GM21717 (cell line): ENCODE data around the gene FRMD4B.

Experiments
- ATAC-seq: cut with Tn5 transposase; IDR thresholded peaks from one replicate; pipeline ENCODE4 v1.9.1; 2021; ENCODE audit warnings: mild to moderate bottlenecking, moderate library complexity; ENCODE audit not compliant: unreplicated experiment

FRMD4B gene

GRCh38 chr3:69406163-69406562 lies 20.3 kb upstream of the FRMD4B start:
- no peak for ATAC-seq

DNA sequence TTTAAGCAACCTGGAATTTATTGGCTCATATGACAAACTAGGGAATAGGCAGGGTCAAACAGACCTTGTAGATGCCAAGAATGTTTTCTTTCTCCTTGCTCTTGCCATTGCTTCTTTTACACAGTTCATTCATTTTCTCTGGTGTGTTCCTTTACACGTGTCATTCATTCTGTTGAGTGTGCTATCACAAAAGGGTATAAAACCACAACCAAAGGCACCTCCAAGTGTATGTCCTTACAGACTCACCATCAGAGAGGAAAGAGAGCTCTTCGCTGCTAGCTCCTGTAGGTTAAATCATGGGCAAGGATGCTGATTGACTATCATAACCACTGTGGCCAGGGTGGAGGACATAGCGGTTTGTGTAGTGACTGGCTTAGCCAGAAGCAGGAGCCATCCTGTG lies 19.2 kb upstream of the FRMD4B start:
- no peak for ATAC-seq

GRCh38 chr3:69403454-69403853 lies 17.6 kb upstream of the FRMD4B start:
- no peak for ATAC-seq

- ATAC-seq: no peak
Measured at GRCh38 chr3:69400683-69401082, 14.8 kb upstream of the FRMD4B start.

DNA sequence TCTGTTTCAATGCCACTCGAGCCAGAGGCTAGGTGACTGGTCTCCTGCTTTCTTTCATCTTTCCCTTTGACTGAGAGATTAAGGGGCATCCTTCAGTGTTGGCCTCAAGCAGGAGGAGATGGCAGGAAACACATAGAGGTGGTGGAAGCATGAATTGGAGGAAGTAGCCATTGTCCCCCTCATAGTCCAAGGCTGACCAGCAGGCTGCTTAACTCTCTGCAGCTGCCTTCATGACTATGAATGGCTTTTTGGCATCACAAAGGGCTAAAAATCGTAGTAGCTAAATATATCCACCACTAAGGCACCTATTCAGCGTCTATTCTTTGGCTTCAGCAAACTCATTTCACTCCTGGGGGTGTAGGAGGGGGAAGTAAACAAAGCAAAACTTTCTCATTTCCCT lies 7.0 kb upstream of the FRMD4B start:
- ATAC-seq: no peak

GRCh38 chr3:69392415-69392814 lies 6.5 kb upstream of the FRMD4B start:
- no peak for ATAC-seq

DNA sequence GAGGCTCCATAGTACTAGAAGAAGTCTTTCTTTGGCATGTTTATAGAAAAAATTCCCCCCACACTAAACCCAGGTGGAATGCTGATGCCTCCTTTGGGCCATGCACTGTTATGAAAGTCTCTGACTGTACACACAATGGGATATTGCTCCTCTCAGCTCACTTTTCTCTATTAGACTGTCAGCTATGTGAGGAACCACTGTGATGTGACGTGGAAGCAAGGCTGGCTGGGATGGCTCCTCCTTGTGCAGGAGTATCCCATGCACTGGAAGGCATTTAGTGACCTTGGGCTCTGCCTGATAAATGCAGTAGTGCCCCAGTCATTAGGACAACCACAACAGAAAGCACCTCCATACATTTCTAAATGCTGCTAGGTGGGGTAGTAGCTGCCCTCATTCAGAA lies 5.7 kb upstream of the FRMD4B start:
- no peak for ATAC-seq

DNA sequence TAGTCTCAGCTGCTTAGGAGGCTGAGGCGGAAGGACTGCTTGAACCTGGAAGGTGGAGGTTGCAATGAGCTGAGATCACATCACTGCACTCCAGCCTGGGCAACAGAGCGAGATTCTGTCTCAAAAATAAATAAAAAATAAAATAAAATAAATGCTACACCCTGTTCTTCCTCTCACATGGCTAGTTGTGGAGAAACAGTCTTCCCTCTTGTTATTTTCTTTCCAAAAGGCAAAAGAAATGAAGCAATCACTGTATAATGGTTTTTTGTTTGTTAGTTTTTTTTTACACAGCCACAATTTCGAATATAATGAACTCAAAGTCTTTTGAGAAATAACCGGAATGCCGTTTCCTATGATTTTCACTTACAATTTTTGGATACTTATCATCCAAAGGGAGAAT lies 4.9 kb upstream of the FRMD4B start:
- no peak for ATAC-seq

DNA sequence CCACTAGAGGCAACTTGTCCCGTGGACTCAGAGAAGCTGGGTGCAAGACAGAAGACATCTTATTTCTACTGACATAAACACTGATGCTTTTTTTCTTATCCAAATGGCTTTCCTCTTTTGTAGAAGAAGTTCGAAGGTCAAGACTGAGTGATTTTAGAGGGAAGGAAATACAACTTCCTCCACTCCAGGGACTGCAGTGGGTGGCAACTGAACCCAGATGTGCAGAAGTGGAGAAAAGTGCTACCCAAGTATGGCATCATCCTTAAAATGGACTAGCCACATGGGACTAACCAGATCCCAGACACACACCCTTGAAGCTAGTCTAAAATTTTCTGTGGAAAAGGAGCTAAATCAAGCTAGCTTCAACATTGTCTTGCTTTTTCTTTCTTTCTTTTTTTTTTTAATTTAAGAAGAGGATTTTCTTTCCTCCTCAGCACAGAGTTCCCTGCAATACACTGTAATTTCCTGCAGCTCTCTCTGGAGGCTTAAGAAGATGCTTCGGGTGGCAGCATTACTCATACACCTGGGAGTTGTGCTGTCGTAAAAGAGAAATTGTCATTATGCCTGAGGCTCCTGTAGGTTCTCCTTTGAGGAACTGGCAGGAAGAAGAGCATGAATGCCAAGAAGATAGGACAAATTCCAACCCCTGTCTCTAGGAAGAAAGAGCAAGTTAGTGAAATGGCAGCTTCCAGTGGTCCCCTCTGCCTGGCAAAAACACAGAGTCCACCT lies 3.8 kb upstream of the FRMD4B start:
- no peak for ATAC-seq

DNA sequence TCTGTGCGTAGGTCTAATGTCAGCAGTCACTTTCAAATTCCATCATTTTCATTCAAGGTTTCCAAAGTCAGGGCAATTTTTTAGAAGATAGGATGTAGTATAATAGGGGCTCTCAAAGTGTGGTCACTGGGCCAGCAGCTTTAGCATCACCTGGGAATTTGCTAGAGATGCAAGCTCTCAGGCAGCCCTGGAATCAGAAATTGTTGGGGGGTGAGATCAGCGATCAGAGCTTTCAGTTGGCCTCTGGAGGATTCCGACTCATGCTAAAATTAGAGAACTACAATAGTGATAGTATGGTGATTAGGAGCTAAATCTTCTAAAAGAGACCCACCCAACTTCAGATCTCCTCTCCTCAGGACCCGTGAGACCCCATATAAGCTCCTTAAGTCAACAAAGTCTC lies 2.4 kb upstream of the FRMD4B start:
- no peak for ATAC-seq

DNA sequence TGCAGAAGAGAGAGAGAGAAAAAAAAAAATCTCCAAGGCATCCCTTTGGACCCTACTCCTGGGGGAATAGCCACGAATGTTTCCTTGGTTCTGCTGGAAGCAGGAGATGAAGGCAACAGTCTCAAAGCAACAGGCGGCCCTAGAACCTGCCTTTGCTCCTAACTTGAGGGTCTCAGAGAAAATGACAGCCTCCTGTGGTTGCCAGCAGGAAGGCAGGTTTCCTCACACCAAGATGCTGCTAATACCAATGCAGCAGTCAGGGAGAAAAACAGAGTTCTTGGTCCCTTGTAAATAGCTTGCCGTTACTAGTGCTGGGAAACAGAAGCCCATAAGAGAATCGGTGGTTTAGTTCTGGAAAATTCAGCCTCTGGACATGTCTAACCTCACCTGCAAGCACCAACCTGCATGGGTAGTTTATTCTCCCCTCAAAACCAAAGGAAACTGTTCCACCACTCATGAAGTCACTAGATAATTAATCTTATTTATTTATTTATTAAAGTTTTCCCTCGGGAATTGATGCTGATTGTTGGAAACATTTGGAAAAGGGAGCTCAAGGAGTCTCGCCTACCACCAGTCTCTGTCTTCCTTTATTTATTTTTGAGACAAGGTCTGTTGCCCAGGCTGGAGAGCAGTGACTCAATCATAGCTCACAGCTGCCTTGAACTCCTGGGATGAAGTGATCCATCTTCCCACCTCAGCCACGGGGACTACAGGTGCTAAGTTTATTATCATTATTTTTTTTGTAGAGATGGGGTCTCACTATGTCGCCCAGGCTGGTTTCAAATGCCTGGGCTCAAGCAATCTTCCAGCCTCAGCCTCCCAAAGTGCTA lies 883 bp upstream of the FRMD4B start:
- no peak for ATAC-seq

DNA sequence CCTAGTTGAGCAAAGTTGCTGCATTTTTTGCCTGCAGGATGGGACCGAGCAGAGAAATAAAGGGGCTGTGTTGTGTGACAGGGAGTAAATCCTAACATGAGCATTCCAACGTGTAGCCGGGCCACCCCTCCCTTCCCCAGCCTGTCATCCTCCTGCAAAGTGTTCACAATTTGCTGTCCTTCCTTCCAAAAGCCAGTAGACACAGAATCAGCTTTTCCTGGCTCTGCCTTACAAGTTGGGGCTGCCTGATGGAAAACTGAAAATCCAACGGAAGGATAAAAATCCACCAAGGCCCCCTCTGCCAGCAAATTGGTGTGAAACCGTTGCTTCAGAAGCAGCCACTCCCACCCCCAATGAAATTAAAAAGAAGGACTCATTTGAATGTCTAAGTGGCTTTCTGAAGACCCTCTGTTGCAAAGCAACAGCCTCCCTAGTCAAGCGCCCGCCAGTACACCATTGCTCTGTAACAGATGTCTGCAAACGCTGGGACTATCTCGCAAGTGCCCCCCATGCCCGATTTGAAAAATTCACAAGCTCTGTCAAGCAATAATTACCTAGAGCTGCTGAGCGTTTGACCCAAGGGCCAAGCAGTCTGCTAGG lies 665 bp downstream of the FRMD4B start:
- no peak for ATAC-seq

- no peak for ATAC-seq
Measured at GRCh38 chr3:69384326-69384725, 1.6 kb downstream of the FRMD4B start.

GRCh38 chr3:69379661-69380060 lies 6.2 kb downstream of the FRMD4B start:
- no peak for ATAC-seq

DNA sequence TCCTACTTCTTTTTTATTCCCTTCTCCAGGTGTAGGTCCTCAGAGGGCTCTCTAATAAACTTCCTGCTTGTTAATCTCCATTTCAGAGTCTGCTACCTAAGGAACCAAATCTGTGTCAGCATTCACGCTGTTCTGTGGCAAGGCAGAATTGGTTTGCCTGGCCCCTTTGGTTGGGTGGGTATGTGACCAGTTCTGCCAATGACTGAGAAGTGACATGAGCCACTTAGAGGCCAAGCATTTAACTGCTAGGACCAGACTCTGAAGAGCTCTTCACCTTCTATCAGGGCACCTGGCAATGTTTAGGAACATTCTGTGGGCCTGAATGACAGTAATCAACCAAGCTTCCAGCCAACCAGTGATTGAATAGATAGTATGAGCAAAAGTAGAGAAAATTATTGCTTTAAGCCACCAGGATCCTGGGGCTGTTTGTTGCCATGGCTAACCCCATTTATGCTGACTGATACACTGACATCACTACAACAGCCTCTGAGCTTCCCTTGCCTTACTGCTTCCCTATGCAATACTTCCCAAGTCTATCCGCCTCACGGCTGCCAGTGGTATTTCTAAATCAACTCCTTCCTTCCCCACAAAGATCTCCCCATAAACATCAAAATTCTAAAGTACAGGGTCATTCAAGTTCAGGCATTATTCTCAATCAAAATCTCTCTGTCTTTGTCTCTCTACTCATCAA lies 7.6 kb downstream of the FRMD4B start:
- no peak for ATAC-seq

GRCh38 chr3:69377262-69377661 lies 8.6 kb downstream of the FRMD4B start:
- no peak for ATAC-seq

DNA sequence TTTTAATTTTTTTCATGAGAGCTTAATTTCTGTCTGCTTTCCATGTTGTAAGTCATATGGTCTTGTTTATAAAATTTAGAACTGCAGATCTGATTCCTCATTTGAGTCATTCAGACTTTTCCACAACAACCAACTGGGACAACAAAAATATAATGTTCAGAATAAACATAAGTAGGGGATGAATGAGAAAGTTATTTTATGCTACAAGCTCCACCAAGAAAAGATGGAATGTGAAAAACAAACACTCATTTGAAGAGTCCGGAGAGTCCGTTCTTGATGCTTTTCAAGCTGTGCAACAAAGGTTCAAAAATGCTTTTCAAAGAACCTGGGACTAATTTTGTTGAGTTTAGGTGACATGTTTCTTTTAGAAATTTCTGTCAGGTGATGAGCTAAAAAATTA lies 9.2 kb downstream of the FRMD4B start:
- ATAC-seq: no peak

GRCh38 chr3:69371816-69372215 lies 14.1 kb downstream of the FRMD4B start:
- ATAC-seq: no peak

DNA sequence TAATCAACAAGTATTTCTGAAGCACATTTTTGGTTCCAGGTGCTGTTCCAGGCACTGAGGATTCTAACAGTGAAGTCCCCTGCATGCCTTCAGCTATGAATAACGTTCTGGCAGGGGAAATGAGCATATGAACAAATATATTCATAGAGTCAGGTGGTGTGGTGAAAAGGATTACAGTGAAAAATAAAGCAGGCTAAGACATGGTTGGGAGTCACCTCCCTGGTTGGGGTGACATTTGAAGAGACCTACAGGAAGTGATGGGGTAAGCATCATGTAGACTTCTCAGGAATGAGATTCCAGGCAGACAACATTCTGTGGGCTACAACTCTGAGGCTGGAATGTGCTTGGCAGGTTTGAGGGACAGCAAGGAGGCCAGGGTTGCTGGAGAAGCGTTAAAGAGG lies 15.0 kb downstream of the FRMD4B start:
- no peak for ATAC-seq

DNA sequence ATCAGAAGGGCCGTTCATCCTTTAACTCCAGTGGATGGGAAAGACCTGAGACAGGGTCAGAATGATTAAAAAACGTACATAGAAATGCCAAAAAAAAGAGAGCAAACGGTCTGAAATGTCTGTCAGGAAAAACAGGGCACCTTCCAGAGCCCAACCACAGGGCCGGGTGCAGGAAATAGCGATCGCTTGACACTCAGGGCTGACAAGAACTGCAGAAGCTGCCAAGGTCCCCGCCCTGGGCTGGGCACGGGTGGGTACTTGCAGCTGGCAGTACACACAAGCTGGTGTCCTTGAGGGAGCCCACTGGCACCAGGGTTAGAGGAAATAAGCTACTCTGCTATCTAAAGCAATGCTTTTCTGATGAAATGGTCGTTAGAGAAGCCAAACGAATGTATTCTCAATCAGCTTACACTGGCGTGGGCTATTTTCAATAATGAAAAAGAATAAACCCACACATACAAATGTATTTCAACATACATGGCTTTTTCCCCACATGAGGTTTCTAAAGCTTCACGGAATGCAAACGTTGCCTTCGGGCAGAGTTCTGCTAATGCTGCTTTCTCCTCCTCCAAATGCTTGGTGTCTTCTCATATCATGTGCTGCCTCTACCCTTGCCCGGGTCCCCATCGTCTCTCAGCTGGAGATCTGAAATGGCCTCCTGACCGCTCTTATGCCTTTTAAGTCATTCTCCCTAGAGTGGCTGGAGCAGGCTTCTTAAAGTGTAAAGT lies 15.6 kb downstream of the FRMD4B start:
- no peak for ATAC-seq
